NCI-H2227 (cell line): ENCODE data around the gene PNPLA2.

ENCODE experiments used
- DNase-seq: peaks from one replicate; lab custom pipeline; 2025; ENCODE audit not compliant: unreplicated experiment; lab: John Stamatoyannopoulos, UW

PNPLA2 gene

DNA sequence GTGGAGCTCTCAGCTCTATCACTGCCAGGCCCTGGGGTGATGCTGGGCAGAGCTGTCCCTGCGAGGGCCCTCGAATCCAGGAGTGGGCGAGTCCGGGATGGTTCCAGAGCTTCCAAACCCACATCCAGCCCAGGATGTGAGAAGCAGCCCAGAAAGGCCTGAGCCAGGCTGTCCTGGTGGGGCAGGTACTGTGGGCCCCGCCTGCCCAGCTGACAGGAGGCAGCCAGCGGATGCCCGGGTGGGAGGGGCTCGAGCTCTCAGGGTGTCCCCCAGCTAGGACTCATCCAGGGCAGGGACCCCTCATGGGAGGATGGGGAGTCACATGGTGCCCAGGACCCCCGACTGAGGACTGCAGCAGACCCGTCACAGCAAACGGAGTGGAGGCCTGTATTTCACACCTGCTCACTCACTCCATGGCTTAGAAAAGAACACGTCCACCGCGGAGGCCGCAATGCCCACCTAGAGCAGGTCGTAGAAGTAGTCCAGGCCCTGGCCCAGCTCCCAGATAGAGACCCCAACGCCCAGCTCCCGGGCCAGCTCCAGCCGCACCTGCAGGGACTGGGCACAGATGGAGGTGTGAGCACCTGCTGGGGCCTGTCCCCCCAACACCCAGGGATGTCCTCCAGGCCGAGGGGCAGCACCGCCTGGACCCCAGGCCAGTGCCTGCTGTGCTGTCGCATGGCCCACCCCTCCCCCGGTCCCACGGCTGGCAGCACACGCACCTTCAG is 50.8 kb downstream of the PNPLA2 start:
- no peak for DNase-seq

DNA sequence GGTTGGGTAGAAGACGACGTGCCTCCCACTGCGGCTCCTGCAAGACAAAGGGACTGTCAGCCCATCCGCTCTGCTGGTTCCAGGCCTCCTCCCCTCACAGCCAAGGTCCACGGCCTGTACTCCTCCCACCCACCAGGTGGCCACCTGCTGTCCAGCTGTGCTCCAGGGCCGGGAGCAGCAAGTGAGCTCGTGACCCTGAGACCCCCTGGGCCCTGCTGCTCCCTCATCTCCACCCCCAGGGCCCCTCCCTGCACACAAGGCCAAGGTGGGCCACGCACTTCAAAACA is 51.4 kb downstream of the PNPLA2 start:
- peak; percentile 34 for DNase-seq

DNA sequence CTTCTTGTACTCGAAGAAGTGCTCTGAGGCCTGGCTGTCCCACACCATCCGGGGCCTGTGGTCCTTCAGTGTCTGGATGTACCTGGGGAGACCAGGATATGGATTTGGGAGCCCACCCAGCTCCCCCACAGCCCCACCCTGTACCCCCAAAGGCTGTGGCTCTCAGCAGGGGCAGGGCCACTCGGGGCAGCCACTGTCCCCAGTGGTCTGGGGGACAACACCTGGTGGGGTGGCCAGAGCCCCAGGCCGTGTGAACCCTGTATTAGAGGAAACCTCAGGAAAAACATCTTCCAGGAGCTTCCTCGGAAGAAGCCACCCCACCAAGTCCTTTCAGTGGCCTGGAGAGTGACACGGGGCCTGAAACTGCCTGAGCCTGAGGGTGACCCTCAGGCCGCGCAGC is 51.7 kb downstream of the PNPLA2 start:
- no peak for DNase-seq

DNA sequence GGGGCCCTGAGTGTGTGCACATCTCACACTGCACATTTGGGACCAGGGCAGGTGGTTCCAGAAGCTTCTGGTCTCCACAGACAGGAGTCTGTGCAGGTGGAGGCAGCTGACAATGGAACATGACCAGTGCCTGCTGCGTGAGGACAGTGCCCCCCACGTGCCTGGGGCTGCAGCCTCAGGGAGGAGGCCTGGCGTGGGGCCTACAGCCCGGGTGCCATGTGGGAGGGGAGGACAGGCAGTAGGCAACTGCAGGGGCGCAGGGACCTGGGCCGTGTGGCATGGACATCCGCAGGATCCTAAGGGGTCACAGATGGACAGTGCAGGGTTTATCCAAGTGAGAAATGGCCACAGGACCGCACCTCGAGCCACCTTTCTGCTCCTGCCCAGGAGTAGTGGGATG is 52.8 kb downstream of the PNPLA2 start:
- DNase-seq, result no peak

DNA sequence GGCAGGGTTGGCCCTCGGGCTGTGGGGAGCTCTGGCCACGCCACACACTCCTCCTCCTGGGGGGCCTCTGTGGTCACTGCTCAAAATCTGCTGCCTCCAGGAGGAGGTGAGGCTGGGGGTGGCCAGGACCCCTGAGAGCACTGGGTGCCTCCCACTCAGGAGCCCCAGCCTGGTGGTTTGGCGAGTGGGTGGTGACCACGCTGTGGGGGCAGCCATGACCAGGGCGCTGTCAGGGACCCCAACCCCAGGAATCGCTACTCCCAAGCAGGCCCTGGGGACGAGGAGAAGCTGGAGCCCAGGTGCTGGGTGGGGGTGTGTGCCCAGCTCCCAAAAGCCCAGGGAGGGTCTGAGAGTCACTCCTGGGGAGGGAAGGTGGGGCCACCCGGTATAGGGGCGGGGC is 54.1 kb downstream of the PNPLA2 start:
- DNase-seq, result no peak

DNA sequence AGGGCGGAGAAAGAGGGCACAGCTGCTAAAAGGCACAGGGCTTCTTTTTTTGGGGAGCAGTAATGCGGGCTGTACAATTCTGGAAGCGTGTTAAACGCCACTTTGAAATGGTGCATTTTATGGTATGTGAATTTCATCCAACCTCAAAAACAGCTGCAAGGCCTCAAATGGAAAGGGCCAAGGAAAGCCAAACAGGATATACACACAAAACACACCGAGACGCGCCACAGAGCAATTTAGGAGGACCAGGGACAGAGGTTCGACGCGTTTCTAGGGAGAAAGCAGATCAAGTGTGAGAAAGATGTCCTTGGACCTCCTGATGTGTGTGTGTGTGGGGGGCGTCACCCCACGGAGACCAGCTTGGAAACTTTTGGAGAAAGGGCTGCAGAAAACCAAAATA is 55.0 kb downstream of the PNPLA2 start:
- DNase-seq, result no peak
